Fibroblast of pulmonary artery (primary cell): ENCODE results near the gene KLHL40.

Experiments used
- DNase-seq: peaks from one replicate; pipeline ENCODE4 v3.0.0-alpha.2; 2010; ENCODE audit warnings: low read depth
- H3K4me3 ChIP-seq: replicated peaks from 2 replicates; pipeline ENCODE4 v1.5.1; 2011; ENCODE audit warnings: low read depth, mild to moderate bottlenecking, control low read depth, low read length, moderate library complexity
- CTCF ChIP-seq: IDR thresholded peaks from 2 replicates; pipeline ENCODE4 v1.5.1; 2011; ENCODE audit warnings: mild to moderate bottlenecking, control low read depth, low read length, inconsistent platforms; ENCODE audit errors: missing control alignments

KLHL40 gene

GRCh38 chr3:42736081-42736480 is 50.7 kb downstream of the KLHL40 start:
- DNase-seq: no peak
- no peak for TF ChIP-seq CTCF
- H3K4me3 ChIP-seq: no peak overlapping the region

- no peak for DNase-seq
- no peak overlapping the region for H3K4me3 ChIP-seq
- TF ChIP-seq CTCF: no peak
Observed at GRCh38 chr3:42736531-42736930, 51.2 kb downstream of the KLHL40 start.

GRCh38 chr3:42739401-42740158 is 54.2 kb downstream of the KLHL40 start:
- no peak for DNase-seq
- no peak overlapping the region for H3K4me3 ChIP-seq
- no peak for TF ChIP-seq CTCF

- no peak for DNase-seq
- TF ChIP-seq CTCF: no peak
- no peak overlapping the region for H3K4me3 ChIP-seq
Observed at GRCh38 chr3:42741796-42742195, 56.5 kb downstream of the KLHL40 start.
